HG02678 (cell line): ENCODE measurements around the gene NTM.

Source experiments
- ATAC-seq: cut with Tn5 transposase; IDR thresholded peaks from one replicate; pipeline ENCODE4 v1.9.1; 2021; ENCODE audit warnings: mild to moderate bottlenecking, moderate library complexity; ENCODE audit not compliant: unreplicated experiment

NTM gene

GRCh38 chr11:131802440-131803115, 432.2 kb downstream of the NTM start:
- no peak for ATAC-seq

DNA sequence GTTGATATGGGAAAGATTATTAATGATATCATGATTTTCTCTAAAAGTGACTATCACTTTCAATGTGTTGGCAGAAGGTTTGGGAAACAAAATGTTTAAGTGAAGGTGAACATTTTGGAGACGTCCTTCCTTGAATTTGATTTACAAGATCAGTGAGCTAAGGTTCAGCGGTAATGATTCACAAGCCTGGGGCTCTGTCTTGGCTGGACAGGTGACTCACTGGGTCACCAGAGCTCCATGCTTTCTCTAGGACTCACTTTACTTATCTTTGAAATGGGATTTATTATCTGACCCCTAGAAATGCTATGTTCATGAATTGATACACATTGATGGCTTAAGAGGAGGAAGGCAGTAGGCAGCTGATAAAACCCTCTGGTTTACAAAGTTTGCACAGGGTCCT, 437.5 kb downstream of the NTM start:
- ATAC-seq, result no peak

DNA sequence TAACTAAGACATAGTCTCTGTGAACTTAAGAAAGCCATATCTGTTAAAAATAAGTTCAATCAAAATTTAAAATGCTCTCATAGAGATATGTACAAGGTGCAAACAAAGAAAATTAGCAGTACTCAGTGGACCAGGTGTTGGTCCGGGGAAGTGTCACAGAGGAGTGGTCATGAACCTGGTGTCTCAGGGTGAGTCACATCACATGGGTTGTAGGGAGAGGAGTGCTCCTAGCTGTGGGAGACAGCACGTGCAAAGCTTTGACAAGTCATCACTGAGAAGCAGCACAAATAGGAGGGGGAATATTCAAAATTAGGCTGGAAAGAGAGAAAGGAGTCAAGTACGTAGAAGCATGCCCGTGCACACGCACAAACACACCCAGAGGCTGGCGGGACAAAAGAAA, 438.1 kb downstream of the NTM start:
- ATAC-seq, result no peak

GRCh38 chr11:131809203-131809918, 438.9 kb downstream of the NTM start:
- no peak for ATAC-seq

- no peak for ATAC-seq
These were observed 440.1 kb downstream of the NTM start for GRCh38 chr11:131810541-131810940.

- no peak for ATAC-seq
These were observed 441.0 kb downstream of the NTM start for GRCh38 chr11:131811383-131811782.

DNA sequence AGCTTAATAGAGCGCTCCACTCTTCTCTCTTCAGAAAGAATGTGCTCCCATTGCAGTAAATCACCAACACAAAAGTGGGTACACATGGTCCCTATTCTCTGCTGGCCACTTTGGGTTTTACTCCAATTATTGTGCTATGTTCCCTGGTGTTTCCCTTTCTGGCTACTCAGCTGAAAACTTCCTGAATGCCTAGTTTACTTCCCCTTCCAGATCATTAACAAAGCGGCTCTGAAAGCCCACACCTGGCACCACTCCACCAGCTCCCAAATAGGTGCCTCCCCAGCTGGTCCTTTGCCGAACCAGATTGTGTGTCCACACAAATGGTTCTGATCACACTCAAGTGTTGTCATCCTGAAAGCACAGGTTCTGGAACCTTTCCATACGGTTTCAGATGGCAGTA, 443.7 kb downstream of the NTM start:
- ATAC-seq, result no peak

DNA sequence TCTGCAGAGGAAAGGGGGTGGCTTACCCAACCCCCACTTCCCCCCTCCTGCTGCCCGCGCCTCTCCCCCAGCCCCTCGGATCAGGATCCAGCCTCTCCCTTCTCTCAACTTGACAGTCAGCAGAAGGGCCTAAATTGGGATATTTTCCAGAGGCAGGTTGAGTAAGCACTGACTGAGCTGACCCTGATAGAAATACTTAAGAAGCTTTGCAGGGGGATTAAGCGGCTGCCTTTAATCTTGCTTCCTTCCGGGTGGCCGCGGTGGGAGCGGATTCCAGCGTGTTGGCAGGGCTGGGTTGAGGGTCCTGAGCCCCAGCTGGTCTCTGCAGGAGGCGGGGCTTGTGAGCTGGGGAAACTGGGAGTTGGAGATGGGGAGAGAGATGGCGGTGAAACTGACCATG, 445.2 kb downstream of the NTM start:
- ATAC-seq, result no peak

DNA sequence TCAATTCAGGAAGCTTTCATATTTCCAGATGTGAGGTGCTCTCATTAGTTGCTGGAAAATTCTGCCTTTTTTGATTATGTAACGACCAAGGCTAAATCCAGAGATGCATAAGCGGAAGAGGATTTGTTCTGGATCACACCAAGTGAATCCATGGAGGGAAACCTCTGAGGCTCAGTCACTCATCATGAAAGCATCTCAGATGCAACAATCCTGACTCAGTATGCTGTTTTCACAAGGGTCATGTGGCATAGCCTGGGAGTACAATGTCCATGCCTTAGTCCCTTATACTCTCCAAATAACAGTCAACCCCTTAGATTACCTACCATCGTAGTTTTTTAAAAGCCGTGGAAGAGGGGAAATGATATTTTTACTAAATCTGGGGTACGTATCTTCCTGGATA, 445.6 kb downstream of the NTM start:
- no peak for ATAC-seq

GRCh38 chr11:131817687-131818188, 447.3 kb downstream of the NTM start:
- ATAC-seq, result no peak

DNA sequence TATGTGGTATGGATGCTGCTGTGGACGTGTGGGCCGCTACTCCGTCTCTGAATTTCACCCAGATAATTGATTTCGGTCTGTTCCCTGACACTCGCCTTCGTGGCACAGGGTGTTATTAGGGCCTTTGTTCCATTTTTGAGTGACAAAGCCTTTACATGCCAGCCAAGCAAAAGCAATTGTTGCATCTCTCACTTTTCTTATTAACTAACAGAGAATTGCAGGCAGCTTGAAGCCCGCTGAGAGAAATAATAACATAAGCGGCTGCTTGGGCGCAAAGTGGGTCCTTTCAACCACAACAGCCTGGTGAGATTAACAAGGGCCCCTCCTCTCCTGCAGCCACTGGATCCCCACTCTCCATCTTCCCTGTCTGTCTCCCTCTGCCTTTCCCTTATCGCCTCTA, 449.4 kb downstream of the NTM start:
- ATAC-seq, result no peak

DNA sequence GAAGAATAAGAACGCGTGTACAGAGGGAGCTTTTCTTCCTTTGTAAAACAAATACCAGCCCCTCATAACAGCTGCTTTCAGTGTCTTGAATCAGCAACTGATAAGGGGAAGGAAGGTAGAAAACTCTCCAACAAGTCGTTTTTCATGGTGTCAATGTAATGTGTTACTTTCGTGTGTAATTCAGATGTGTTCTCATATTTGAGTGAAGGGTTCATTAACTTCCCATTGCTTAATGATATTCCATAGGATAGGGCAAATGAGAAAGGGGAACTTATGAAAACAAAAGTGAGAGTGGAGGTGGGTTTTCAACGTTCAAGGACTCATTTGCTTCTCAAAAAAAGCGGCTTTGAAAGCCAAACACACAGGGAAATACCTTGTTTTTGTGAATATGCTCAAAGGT, 452.1 kb downstream of the NTM start:
- ATAC-seq, result no peak

- ATAC-seq, result no peak
These were observed 453.4 kb downstream of the NTM start for GRCh38 chr11:131823772-131824171.

DNA sequence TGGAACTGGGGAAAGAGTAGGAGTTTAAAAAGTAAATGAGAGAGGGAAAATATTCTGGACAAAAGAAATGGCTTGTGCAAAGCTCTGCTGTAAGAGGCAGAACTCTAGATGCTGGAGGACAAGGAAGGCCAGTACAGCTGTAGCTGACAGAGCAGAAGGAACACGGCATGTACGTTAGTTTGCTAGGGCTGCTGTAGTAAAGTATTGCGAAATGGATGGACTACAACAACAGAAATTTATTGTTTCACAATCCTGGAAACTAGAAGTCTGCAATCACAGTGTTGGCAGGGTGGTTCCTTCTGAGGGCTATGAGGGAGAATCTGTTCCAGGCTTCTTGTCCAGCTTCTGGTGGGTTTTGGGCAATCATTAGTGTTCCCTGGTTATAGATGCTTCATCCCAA, 454.4 kb downstream of the NTM start:
- ATAC-seq, result no peak

DNA sequence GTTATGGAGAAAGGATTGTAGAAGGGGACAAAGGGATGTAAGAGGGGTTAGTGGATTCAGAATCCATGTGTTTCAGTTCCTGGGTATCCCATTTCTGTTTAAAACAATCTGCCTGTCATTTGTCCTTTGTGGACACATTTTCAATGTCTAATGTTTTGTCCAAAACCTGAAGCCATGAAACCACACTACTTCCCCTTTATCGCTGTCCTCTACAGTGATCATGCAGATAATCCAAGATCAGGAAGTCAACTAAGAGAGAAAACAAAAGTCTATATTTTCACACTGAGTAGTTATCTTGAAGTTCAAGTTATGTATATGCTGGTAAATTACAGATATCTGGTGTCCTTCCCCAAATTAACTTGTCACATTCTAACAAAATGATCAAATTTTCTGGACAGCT, 457.0 kb downstream of the NTM start:
- ATAC-seq, result no peak

DNA sequence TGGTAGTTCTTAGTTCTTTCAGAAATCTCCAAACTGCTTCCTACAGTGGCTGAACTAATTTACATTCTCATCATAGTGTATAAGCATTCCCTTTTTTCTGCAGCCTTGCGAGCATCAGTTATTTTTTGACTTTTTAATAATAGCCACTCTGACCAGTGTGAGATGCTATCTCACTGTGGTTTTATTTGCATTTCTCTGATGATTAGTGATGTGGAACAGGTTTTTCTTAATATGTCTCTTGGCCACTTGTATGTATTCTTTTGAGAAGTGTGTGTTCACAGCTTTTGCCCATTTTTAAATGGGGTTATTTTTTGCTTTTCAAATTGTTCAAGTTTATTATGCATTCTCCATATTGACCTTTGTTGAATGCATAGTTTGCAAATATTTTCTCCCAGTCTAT, 459.3 kb downstream of the NTM start:
- ATAC-seq, result peak; percentile 49

DNA sequence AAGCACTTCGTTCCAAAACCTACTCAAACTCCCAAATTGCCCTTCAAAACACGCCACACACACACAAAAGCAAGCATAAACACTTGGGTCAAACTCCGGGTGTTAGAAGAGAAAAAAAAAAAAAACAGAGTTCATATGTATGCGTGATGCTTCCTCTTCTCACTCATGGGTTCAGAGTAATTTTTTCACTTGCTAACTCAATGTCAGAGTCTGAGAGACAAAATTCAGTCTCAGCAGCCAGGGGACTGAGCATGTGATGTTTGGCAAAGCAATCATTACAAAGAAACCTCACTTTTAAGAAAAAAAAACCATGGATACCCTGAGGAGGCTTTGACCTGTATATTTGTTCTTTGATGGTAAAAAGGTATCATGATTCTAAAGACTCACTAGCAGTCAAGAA, 461.7 kb downstream of the NTM start:
- no peak for ATAC-seq

GRCh38 chr11:131833366-131833765, 463.0 kb downstream of the NTM start:
- ATAC-seq, result no peak

GRCh38 chr11:131837562-131837961, 467.1 kb downstream of the NTM start:
- ATAC-seq, result no peak

DNA sequence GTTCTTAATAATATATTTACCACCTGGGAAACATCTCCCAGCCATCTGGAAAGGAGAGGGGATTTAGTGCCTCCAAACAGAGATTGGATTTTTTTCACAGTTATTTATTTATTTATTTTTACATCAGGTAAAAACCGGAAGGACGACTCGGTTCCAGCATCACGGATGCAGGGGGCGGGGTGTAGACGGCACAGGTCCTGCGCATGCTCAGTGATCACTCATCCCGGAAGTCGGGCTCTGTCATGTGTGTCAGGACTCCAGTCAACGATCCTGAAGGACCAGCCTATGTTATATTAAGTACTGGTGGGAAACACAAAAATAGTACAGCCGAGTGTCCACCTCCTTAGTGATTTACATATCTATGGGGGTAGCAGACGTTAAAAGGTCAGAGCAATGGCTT, 467.6 kb downstream of the NTM start:
- no peak for ATAC-seq

DNA sequence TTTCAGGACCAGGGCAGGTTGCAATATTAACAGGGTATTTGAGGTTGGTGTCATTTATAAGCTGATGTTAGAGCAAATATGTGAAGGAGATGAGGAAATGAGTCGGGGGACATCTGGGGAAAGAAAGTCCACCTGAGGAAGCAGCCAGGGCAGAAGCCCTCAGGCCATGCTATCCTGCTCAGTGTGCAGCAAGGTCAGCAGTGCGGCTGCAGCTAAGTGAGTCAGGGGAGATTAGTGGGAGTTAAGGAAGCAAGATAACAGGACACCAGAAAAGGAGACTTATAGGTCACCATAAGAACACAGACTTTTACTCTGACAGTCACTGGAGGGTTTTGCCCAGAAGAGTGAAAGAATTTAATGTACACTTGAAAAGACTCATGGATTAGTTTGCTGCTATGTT, 468.9 kb downstream of the NTM start:
- ATAC-seq, result no peak

DNA sequence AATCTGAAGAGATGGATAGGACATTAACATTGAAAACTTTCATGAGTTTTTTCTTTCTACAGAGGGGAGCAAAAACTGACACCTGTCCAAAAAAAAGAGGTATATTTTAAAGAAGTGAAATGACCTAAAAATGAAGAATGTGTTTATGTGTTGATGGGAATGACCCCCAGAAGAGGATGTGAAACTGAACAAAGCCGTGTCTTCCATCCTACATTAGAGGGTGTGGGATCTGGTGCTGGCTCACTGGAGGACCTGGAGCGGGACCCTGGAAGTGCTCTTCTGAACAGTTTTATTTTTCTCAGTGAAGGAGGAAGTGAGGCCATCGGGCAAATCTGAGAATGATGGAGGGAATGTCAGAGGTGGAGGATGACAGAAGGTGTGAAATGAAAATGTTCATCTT, 470.1 kb downstream of the NTM start:
- ATAC-seq, result no peak

DNA sequence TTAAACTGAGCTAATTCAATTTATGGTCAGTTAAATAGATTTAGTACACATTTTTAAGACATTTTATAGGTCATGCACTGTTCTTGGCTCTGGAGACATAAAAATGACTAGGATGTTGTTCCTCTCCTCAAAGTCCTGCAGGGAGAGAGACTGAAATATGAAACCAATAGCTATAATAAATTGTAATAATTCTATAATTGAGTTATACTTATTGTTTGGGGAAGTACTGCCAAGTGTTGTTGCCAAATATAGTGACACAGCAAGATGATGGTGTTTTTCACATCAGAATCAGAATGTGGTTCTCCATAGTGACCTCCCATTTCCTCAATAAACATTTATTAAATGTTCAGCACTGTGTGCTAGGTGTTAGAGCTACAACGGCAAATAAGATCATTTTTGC, 470.6 kb downstream of the NTM start:
- ATAC-seq, result no peak
